ENCODE results near the gene TNRC6C.
"Not testable (repeated sequence)": the region's sequence is repeated elsewhere in the genome, so short reads cannot be mapped to it uniquely, and the experiment has no call there.

Gene TNRC6C

DNA sequence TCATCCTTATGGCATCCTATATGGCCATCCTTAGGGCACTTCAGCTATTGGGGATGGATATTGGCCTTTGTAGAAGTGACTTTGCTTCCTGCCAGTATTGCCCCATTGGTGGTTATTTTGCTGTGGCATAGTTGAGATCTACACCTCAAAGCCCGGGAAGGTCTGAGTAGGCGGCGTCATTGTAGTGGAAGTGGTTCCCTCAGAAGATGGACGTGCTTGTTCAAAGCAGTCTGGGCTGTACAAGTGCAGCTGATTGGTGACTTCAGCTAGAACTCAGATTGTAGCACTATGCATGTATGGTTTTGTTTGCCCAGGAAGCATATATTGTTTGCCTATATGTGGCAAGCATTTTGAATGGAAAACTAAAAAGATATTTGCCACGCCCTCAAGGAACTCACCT lies 86.8 kb downstream of the TNRC6C start:
- DNase-seq, result no peak

GRCh38 chr17:78046923-78047322 lies 88.4 kb downstream of the TNRC6C start:
- no peak for DNase-seq

DNA sequence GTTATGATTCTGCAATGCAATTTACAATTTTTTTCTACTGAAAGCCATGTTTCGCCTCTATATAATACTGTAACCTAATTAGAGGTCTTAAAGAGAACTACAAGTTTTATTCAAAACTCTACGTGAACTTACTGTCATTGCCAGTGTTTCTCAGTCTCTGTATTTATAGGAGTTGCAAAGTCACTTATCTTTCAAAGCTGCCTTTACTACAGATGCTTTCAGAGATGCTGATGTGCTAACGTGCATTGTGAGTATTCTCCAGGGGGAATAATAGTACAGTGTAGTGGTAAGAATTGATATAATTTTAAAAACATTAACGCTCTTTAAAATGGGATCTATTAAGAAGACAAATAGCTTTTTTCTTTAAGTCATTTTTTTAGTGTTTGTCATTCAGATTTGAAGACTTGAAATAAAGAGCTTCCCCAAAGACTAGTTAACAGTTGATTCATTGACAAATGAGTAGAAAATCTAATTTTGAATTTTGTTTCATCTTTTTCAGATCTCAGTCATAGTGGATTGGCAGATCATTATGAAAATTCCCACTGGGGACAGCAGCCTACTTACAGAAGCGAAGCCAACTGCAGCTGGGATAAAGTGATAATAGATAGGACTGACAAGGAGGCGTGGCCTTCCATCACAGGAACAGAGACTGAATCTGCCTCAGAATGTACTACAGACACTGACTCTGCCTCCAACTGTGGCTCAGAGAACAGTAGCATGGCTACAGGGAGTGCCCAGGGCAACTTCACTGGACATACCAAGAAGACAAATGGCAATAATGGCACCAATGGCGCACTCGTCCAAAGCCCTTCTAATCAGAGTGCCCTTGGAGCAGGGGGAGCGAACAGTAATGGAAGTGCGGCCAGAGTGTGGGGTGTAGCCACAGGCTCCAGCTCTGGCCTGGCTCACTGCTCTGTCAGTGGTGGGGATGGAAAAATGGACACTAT lies 90.1 kb downstream of the TNRC6C start:
- DNase-seq, result no peak

DNA sequence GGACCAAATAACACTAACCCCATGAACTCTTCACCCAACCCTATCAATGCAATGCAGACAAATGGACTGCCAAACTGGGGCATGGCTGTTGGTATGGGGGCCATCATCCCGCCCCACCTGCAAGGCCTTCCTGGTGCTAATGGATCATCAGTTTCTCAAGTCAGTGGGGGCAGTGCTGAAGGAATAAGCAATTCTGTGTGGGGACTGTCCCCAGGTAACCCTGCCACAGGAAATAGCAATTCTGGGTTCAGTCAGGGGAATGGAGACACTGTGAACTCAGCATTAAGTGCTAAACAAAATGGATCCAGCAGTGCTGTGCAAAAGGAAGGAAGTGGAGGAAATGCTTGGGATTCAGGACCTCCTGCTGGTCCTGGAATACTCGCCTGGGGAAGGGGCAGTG lies 91.1 kb downstream of the TNRC6C start:
- no peak for DNase-seq

DNA sequence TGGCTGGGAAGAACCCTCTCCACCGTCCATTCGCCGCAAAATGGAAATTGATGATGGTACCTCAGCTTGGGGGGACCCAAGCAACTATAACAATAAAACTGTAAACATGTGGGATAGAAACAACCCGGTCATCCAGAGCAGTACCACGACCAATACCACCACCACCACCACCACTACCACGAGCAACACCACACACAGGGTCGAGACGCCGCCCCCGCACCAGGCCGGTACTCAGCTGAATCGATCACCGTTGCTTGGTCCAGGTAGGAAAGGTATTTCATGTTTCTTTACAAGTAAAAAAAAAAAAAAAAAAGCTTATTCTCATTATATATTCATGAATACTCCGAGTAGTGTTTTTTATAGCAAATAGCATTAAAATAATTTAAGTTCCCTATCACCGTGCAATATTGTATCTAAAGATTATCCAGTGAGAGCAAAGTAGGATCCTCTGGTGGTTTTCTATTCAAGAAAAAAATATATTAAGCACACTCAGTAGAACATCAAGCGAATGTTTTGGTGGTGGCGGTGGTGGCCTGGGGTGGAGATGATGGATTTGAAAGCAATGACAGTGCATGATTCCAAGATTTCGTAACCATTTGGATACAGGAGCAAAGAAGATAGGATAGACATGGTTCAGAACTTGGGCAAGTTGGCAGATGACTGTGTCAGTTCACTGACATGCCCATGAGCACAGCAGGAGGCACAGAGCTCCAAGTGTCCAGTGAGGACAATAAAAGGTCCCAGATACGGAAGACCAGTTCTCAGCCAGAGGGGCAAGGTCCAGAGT lies 92.9 kb downstream of the TNRC6C start:
- DNase-seq, result no peak

DNA sequence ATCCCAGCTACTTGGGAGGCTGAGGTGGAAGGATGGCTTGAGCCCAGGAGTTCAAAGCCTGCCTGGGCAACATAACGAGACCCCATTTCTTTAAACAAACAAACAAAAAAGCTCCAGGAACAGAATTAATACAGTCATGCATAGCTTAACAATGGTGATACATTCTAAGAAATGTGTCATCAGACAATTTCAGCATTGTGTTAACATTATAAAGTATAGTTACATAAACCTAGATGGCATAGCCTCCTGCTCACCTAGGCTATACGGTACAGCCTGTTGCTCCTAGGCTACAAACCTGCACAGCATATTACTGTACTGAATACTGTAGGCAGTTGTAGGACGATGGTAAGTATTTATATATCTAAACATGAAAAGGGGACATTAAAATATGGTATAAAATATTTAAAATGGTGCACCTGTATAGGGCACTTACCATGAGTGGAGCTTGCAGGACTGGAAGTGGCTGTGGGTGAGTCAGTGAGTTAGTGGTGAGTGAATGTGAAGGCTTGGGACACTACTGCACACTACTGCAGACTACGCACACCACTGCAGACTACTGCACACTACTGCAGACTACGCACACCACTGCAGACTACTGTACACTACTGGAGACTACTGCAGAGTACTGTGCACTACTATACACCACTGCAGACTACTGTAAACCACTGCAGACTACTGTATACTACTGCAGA lies 95.4 kb downstream of the TNRC6C start:
- DNase-seq, result no peak

DNA sequence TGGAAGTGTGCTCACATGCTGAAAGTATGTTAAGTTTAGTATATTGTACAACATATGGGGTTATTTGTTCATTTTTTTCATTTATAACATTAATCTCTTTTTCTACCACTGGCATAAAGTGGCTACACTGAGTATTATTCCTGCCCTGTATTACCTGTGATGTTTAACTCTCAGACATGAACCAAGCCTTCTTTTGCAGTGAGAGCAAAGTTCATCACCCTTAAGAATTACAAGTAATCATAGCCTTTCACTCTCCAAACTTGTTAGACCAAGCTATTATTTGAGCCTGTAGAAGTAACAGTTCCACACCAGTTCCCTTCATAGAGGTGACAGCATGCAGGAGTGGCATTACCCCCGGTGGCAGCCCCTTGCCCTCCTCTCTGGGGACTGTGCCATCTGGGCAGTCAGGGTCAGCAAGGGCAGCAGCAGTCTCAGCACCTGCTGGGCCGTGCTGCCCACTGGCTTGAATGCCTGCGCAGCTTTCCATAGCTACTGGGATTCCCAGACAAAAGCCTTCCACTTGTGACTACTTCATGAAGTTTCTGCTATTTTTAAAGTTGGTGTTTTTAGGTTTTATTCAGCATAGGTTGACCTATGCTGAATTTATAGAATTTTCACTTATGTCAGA lies 98.7 kb downstream of the TNRC6C start:
- DNase-seq, result no peak

DNA sequence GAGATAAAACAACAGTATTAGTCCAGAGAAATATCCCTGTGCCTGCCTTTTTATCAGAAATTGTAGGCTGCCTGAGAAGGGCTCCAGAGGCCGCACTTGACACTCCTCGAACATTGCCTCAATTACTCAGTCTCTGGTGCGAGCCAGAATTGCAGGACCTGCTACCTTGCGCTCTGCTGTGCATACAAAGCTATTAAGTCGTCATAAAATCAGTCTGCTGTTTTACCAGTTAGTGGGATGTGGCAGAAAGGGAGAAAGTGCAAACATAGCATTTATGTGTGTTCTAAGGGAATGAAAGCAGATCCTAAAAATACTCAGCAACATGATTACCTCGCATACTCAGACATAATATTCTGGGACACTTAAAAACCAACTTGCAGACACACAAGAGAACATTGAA lies 99.5 kb downstream of the TNRC6C start:
- no peak for DNase-seq

DNA sequence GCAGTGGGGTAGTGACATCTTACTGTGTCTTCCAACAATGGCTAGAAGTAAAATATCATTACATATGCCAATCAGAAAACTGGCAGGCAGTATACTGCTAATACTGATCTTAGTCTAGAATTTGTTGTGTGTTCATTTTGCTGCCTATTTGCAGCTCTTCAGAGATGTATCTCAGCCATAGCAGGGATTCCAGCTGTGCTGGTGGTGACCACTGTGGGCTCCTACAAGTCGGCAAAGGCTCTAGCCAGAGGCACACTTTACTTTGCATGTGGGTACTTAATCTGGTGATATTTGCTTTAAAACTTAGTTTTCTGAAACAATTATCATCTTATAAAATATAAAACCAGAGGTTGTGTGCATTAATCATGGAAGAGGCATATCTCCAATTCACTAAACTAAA lies 100.1 kb downstream of the TNRC6C start:
- no peak for DNase-seq

DNA sequence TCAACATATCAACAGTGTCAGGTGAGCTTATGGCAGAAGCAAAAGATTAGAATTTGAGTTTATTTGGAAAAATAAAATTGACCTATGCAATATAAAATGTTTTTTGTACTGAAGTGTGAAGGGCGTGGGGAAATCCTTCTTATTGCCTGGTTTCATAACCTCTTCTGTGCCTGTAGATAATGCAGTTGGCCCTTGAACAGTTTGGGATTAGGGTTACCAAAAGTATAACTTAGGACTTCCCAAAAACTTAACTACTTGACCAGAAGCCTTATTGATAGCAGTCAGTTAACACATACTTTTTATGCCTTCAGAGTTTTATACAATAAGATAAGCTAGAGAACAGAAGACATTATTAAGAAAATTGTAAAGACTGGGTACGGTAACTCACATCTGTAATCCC lies 104.1 kb downstream of the TNRC6C start:
- no peak for DNase-seq

- DNase-seq, result no peak
Observed at GRCh38 chr17:78063489-78063888, 105.0 kb downstream of the TNRC6C start.

DNA sequence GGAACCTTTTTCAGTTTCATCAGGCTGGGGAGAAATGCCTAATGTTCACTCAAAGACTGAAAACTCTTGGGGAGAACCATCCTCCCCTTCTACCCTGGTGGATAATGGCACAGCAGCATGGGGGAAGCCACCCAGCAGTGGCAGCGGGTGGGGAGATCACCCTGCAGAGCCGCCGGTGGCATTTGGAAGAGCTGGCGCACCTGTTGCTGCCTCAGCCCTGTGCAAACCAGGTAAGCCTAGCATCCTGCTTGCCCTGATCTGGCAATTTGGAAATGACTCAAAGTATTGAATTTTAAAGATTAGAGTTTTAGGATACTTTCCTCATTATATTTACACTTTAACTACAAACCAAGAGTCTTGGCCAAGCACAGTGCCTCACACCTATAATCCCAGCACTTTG lies 106.2 kb downstream of the TNRC6C start:
- no peak for DNase-seq

GRCh38 chr17:78066976-78067375 lies 108.5 kb downstream of the TNRC6C start:
- DNase-seq, result not testable (repeated sequence)

DNA sequence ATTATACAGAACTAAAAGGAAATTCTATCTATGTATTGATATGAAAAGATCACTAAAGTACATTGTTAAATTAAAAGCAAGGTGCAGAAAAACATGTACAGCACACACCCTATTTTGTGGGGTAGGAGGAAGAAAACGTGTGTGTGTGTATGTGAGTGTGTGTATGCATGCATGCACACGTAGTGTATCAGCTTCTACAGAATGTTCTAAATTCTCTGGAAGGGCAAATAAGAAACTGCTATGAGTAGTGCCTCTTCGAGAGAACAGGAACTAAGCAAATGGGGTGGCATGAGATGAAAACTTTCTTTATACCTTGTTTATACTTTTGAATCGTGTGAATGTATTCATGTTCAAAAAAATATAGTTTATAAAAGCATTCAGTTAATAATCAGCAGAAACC lies 111.2 kb downstream of the TNRC6C start:
- DNase-seq, result no peak

DNA sequence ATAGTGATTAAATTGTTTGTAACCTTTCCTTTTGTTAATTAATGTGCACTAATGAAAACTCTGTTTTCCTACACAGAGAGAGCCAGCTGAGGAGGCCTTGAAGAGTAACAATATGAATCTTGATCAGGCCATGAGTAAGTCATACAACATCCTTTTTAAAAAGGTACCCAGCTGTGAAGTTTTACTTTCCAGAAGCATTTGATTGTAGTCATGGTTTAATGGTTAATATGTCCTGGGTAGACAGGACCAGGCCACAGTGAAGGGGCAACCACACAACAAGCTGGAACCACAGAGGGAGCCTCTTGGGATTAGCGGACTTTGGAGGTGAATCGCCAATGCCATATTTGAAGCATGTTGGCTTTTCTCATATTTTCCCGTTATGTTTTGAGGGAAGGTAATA lies 114.5 kb downstream of the TNRC6C start:
- no peak for DNase-seq

DNA sequence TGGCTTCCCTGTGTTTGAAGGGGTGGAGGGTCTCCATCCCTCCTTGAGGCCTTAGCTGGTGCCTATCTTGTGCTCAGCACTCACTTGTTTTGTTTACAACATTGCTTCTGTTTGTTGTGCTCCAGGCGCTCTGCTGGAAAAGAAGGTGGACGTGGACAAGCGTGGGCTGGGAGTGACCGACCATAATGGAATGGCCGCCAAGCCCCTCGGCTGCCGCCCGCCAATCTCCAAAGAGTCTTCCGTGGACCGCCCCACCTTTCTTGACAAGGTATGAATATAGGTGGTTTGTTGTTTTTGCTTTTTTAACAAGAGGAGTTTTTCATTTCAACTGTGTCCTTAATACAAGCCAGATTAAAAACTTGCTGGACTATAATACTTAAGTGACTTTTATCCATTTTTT lies 116.5 kb downstream of the TNRC6C start:
- DNase-seq, result no peak

- no peak for DNase-seq
Observed at GRCh38 chr17:78075545-78075944, 117.0 kb downstream of the TNRC6C start.

GRCh38 chr17:78079253-78079652 lies 120.8 kb downstream of the TNRC6C start:
- DNase-seq, result no peak

GRCh38 chr17:78081551-78081950 lies 123.0 kb downstream of the TNRC6C start:
- DNase-seq, result no peak

- DNase-seq, result not testable (repeated sequence)
Observed at GRCh38 chr17:78082355-78082872, 123.9 kb downstream of the TNRC6C start.

GRCh38 chr17:78082988-78083387 lies 124.5 kb downstream of the TNRC6C start:
- DNase-seq, result no peak

- no peak for DNase-seq
Observed at GRCh38 chr17:78086740-78087139, 128.2 kb downstream of the TNRC6C start.

DNA sequence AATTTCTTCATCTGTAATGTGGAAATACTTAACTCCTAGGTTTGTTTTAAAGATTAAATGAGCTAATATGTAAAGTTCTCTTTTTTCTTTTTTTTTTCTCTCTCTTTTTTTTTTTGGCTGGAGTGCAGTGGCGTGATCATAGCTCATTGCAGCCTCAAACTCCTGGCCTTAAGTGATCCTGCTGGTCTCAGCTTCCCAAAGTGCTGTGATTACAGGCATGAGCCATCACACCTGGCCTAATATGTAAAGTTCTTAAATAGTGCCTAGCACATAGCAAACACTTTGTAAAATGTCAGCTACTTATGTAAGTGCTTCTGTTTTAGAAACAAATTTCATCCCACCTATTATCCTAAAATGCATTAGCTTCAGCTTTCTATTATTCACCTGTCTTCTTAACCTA lies 130.0 kb downstream of the TNRC6C start:
- no peak for DNase-seq
